Measurements from ENCODE around the gene CD300LF. TPM values are rescaled to one million over a fixed set of nuclear protein-coding genes. Genes with fewer than 3 reads are reported as not detected.

The CD300LF gene
- total RNA-seq, 1 donor from 2014 or later = not detected

- DNase-seq (ENCODE audit: low read depth) (no peak), FAIRE-seq (no peak)
- TF ChIP-seq CTCF (IDR thresholded peaks at IDR 0.05; ENCODE audit: insufficient read depth, low read length, severe bottlenecking) = no peak
- Histone ChIP-seq H3K4me3 (ENCODE audit: low read depth, low read length) (no peak overlapping the region), H3K27me3 (ENCODE audit: control insufficient read depth, insufficient read depth, low read length) (no peaks in the 10 kb centered on the region), H3K36me3 (ENCODE audit: control insufficient read depth, insufficient read depth, low read length) (no peaks in the 10 kb centered on the region)
These were observed 30.7 kb downstream of the CD300LF start for GRCh38 chr17:74682028-74682427.

GRCh38 chr17:74680941-74681340 is 31.8 kb downstream of the CD300LF start:
- Histone ChIP-seq H3K4me3 (ENCODE audit: low read depth, low read length) (no peak overlapping the region), H3K27me3 (ENCODE audit: control insufficient read depth, insufficient read depth, low read length) (no peaks in the 10 kb centered on the region), H3K36me3 (ENCODE audit: control insufficient read depth, insufficient read depth, low read length) (no peaks in the 10 kb centered on the region)
- TF ChIP-seq CTCF (IDR thresholded peaks at IDR 0.05; ENCODE audit: insufficient read depth, low read length, severe bottlenecking) = no peak
- DNase-seq (ENCODE audit: low read depth) = no peak
- FAIRE-seq = no peak

GRCh38 chr17:74680213-74680612 is 32.5 kb downstream of the CD300LF start:
- Histone ChIP-seq H3K36me3 (ENCODE audit: control insufficient read depth, insufficient read depth, low read length) (no peaks in the 10 kb centered on the region), H3K4me3 (ENCODE audit: low read depth, low read length) (no peak overlapping the region), H3K27me3 (ENCODE audit: control insufficient read depth, insufficient read depth, low read length) (no peaks in the 10 kb centered on the region)
- DNase-seq (ENCODE audit: low read depth) (no peak), FAIRE-seq (peak; percentile 66)
- TF ChIP-seq CTCF (IDR thresholded peaks at IDR 0.05; ENCODE audit: insufficient read depth, low read length, severe bottlenecking) = no peak

GRCh38 chr17:74679374-74679773 is 33.3 kb downstream of the CD300LF start:
- FAIRE-seq (no peak), DNase-seq (ENCODE audit: low read depth) (no peak)
- H3K36me3 ChIP-seq (ENCODE audit: control insufficient read depth, insufficient read depth, low read length) = no peaks in the 10 kb centered on the region
- no peak overlapping the region for H3K4me3 ChIP-seq (ENCODE audit: low read depth, low read length)
- no peaks in the 10 kb centered on the region for H3K27me3 ChIP-seq (ENCODE audit: control insufficient read depth, insufficient read depth, low read length)
- no peak for TF ChIP-seq CTCF (IDR thresholded peaks at IDR 0.05; ENCODE audit: insufficient read depth, low read length, severe bottlenecking)

- Histone ChIP-seq H3K36me3 (ENCODE audit: control insufficient read depth, insufficient read depth, low read length) (no peaks in the 10 kb centered on the region), H3K27me3 (ENCODE audit: control insufficient read depth, insufficient read depth, low read length) (no peaks in the 10 kb centered on the region), H3K4me3 (ENCODE audit: low read depth, low read length) (no peak overlapping the region)
- no peak for TF ChIP-seq CTCF (IDR thresholded peaks at IDR 0.05; ENCODE audit: insufficient read depth, low read length, severe bottlenecking)
- DNase-seq (ENCODE audit: low read depth) = no peak
- peak; percentile 91 for FAIRE-seq
These were observed 34.2 kb downstream of the CD300LF start for GRCh38 chr17:74678541-74678940.

Data from bronchial epithelial cell (primary cell).